Renal cortex interstitium (tissue), 11 donors: ENCODE results near the gene GCDH. TPM values are rescaled to one million over a fixed set of nuclear protein-coding genes. Genes with fewer than 3 reads are reported as not detected.
A peak's percentile ranks its signal among the peaks of the same experiment; 100 is the strongest.
"Not testable (repeated sequence)": the region's sequence is repeated elsewhere in the genome, so short reads cannot be mapped to it uniquely, and the experiment has no call there.

Source experiments
- DNase-seq, 11 donors: peaks; one replicate each; pipeline ENCODE4 v3.0.0-alpha.2; 2013; ENCODE audit warnings: low read depth in 9 of 11, low spot score in 4 of 11; ENCODE audit errors: extremely low read depth in 1 of 11
- polyA plus RNA-seq, 3 donors: library from polyadenylated mRNA; unstranded; fragments of 120-200 nt; gene quantifications; one replicate each; pipeline ENCODE4 v1.2.1, GENCODE V29; 2013; ENCODE audit not compliant: insufficient read length in 3 of 3

GCDH gene
- polyA plus RNA-seq, 3 donors: 31.9 to 38.3 (median 33.4) TPM

GRCh38 chr19:12886969-12887747 is 3.8 kb upstream of the GCDH start, which contains the start of gene KLF1:
KLF1 (minus strand) TSS chr19:12887201; CDS start chr19:12887140, 61 bp downstream.
- DNase-seq: no peak

- DNase-seq: no peak
Measured at GRCh38 chr19:12888006-12888603, 2.9 kb upstream of the GCDH start.

GRCh38 chr19:12890299-12890786 is 617 bp upstream of the GCDH start:
- DNase-seq: not testable (repeated sequence)

- DNase-seq: no peak
Measured at GRCh38 chr19:12891553-12892021, 627 bp downstream of the GCDH start.

GRCh38 chr19:12893582-12893981 is 2.6 kb downstream of the GCDH start:
- DNase-seq: no peak

- DNase-seq: no peak
Measured at GRCh38 chr19:12896460-12896859, 5.5 kb downstream of the GCDH start.

- no peak for DNase-seq
Measured at GRCh38 chr19:12899891-12900518, 9.0 kb downstream of the GCDH start.

GRCh38 chr19:12907166-12907565 is 16.2 kb downstream of the GCDH start:
- DNase-seq: no peak

- DNase-seq: no peak
Measured at GRCh38 chr19:12912571-12912970, 21.6 kb downstream of the GCDH start.

- DNase-seq: peak in 4 of 11 donors; percentile 45 to 55 (median 50)
Measured at GRCh38 chr19:12913011-12913561, 22.1 kb downstream of the GCDH start.

GRCh38 chr19:12913851-12914690 is 23.1 kb downstream of the GCDH start:
- no peak for DNase-seq

GRCh38 chr19:12915860-12916259 is 24.9 kb downstream of the GCDH start:
- not testable (repeated sequence) for DNase-seq

GRCh38 chr19:12918253-12918652 is 27.3 kb downstream of the GCDH start:
- DNase-seq: no peak

GRCh38 chr19:12921047-12921446 is 30.1 kb downstream of the GCDH start:
- DNase-seq: no peak

GRCh38 chr19:12922959-12923358 is 32.0 kb downstream of the GCDH start:
- DNase-seq: no peak

- DNase-seq: no peak
Measured at GRCh38 chr19:12924621-12925310, 33.8 kb downstream of the GCDH start.

- no peak for DNase-seq
Measured at GRCh38 chr19:12930002-12930645, 39.2 kb downstream of the GCDH start.
